HEK293 (cell line): ENCODE results near the gene COL5A1.

Experiments
- CTCF ChIA-PET: fragments of 350-600 bp; formaldehyde crosslinking; extraction: SDS; loops from one replicate; lab custom pipeline; 2021; ENCODE audit warnings: antibody characterized with exemption; lab: Yijun Ruan, JAX
- POLR2A ChIA-PET: fragments of 300-600 bp; formaldehyde crosslinking; extraction: SDS; loops from one replicate; lab custom pipeline; 2020; ENCODE audit warnings: antibody characterized with exemption, inconsistent platforms; lab: Yijun Ruan, JAX
- H3K27ac ChIP-seq: fragments of 200-500 bp; sonication (Bioruptor generic); 2 replicates; pipeline ENCODE4 v1.5.1; 2014; ENCODE audit warnings: low read depth, low read length, control low read depth, inconsistent platforms; ENCODE audit errors: extremely low read depth
- H3K36me3 ChIP-seq, 2 experiments: fragments of 200-500 bp in 1 of 2; sonication (Bioruptor generic) in 1 of 2; 1 replicate in 1 of 2; 2 replicates in 1 of 2; pipeline ENCODE4 v1.5.1; 2014 to 2017; ENCODE audit warnings: inconsistent platforms in 2 of 2, low read length in 2 of 2; ENCODE audit not compliant: control insufficient read depth in 2 of 2, insufficient read depth in 1 of 2
- H3K4me1 ChIP-seq: fragments of 200-500 bp; sonication (Bioruptor generic); 2 replicates; pipeline ENCODE4 v1.5.1; 2014; ENCODE audit warnings: mild to moderate bottlenecking, low read length, inconsistent platforms; ENCODE audit not compliant: control insufficient read depth, insufficient read depth
- H3K4me3 ChIP-seq: 2 replicates; pipeline ENCODE4 v1.5.1; 2011; ENCODE audit warnings: low read depth, mild to moderate bottlenecking, control low read depth, low read length, moderate library complexity
- H3K9me3 ChIP-seq: fragments of 200-500 bp; sonication (Bioruptor generic); 2 replicates; pipeline ENCODE4 v1.5.1; 2014; ENCODE audit warnings: low read depth, low read length, inconsistent platforms; ENCODE audit not compliant: control insufficient read depth, insufficient read depth
- KLF16 ChIP-seq: fragments of 450-650 bp; formaldehyde crosslinking; IDR thresholded peaks from 2 replicates; pipeline ENCODE4 v1.5.1; 2017; ENCODE audit warnings: missing biosample characterization, missing genetic modification characterization
- MYNN ChIP-seq: fragments of 450-650 bp; formaldehyde crosslinking; IDR thresholded peaks from 2 replicates; pipeline ENCODE4 v1.5.1; 2016; ENCODE audit warnings: missing biosample characterization, missing genetic modification characterization, borderline replicate concordance
- PRDM2 ChIP-seq: fragments of 450-650 bp; formaldehyde crosslinking; IDR thresholded peaks from 2 replicates; pipeline ENCODE4 v1.5.1; 2016; ENCODE audit warnings: missing biosample characterization, missing genetic modification characterization, borderline replicate concordance
- SALL2 ChIP-seq: fragments of 450-650 bp; formaldehyde crosslinking; IDR thresholded peaks from 2 replicates; pipeline ENCODE4 v1.5.0; 2017; ENCODE audit warnings: missing biosample characterization, mild to moderate bottlenecking, missing genetic modification characterization, borderline replicate concordance
- TRIM28 ChIP-seq: IDR thresholded peaks from 2 replicates; pipeline ENCODE4 v1.6.1; 2011; ENCODE audit warnings: low read length, control low read depth, borderline replicate concordance
- ZBTB7A ChIP-seq: fragments of 450-650 bp; formaldehyde crosslinking; IDR thresholded peaks from 2 replicates; pipeline ENCODE4 v1.5.1; 2016; ENCODE audit warnings: low read depth, missing biosample characterization, missing genetic modification characterization
- ZIC2 ChIP-seq: fragments of 450-650 bp; formaldehyde crosslinking; IDR thresholded peaks from 2 replicates; pipeline ENCODE4 v1.5.1; 2016; ENCODE audit warnings: missing biosample characterization, missing genetic modification characterization
- ZNF239 ChIP-seq: fragments of 450-650 bp; formaldehyde crosslinking; IDR thresholded peaks from 2 replicates; pipeline ENCODE4 v1.5.1; 2016; ENCODE audit warnings: missing biosample characterization, missing genetic modification characterization
- ZNF274 ChIP-seq, 2 experiments: fragments of 200-500 bp in 1 of 2; fragments of 450-650 bp in 1 of 2; sonication (Bioruptor generic) in 1 of 2; formaldehyde crosslinking in 1 of 2; IDR thresholded peaks; 2 replicates each; pipeline versions ENCODE4 v1.5.1 to v1.6.1; 2014 to 2016; ENCODE audit warnings: borderline replicate concordance in 1 of 2, inconsistent platforms in 1 of 2, low read length in 1 of 2, missing biosample characterization in 1 of 2, missing genetic modification characterization in 1 of 2
- ZNF292 ChIP-seq: fragments of 450-650 bp; formaldehyde crosslinking; IDR thresholded peaks from 2 replicates; pipeline ENCODE4 v1.5.1; 2016; ENCODE audit warnings: low read depth, missing biosample characterization, missing genetic modification characterization, borderline replicate concordance
- ZNF341 ChIP-seq: fragments of 450-650 bp; formaldehyde crosslinking; IDR thresholded peaks from 2 replicates; pipeline ENCODE4; 2016; ENCODE audit warnings: low read depth, missing biosample characterization, missing genetic modification characterization
- ZNF843 ChIP-seq: fragments of 450-650 bp; formaldehyde crosslinking; IDR thresholded peaks from 2 replicates; pipeline ENCODE4 v1.5.1; 2016; ENCODE audit warnings: missing biosample characterization, missing genetic modification characterization

The COL5A1 gene

DNA sequence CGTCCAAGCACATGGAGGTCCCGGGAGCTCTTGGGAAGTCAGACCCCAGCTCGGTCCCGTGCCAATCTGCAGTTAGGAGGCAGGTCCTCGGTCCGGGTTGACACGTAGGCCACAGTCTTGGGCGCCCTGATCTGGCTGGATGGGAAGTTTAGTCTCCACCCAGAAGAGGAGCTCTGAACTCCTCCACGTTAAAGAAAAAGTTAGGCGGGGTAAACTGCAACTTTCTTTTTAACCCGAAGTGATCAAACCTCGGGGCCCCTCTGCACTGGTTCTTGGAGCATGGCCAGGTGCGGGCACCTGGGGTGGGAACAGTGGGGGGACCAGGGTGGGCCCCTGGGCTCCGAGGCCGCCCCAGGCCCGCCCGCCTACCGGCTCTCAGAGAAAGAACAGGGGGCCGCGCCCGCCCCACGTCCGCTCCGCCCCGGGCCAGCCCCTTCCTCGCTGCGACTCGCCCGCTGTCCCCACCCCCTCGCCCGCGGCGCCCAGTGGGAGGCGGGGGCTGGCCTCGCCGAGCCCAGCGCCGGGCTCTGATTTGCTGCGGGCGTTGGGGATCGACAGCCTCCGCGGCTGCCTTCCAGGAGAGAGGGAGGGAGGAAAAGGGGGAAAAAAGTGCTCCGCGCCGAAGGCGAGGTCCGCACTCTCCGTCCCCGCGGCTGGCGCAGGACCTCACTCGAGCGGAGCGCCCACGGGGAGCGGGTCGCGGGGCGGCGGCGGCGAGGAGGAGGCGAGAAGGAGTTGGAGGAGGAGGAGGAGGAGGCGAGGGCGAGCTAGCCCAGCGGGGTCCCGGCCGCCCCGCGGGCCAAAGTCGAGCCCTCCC lies at the start of gene COL5A1 (continued):
- TF ChIP-seq PRDM2 (tag by site-specific recombination): no peak
- TF ChIP-seq ZNF843 (tag by site-specific recombination): no peak
- TF ChIP-seq ZNF274 (IDR thresholded peaks at IDR 0.05; ENCODE audit: low read length): no peak
- no peak for TF ChIP-seq ZNF274 (tag by site-specific recombination; IDR thresholded peaks at IDR 0.05; ENCODE audit: borderline replicate concordance)
- TF ChIP-seq ZNF341: 0 out of 2 replicates have a peak, but pooled peaks have one; percentile 11
- TF ChIP-seq SALL2 (tag by site-specific recombination): no peak
- no peak for TF ChIP-seq MYNN (tag by site-specific recombination)
- TF ChIP-seq KLF16 (tag by site-specific recombination): no peak
- no peak for TF ChIP-seq ZNF292 (tag by site-specific recombination)

DNA sequence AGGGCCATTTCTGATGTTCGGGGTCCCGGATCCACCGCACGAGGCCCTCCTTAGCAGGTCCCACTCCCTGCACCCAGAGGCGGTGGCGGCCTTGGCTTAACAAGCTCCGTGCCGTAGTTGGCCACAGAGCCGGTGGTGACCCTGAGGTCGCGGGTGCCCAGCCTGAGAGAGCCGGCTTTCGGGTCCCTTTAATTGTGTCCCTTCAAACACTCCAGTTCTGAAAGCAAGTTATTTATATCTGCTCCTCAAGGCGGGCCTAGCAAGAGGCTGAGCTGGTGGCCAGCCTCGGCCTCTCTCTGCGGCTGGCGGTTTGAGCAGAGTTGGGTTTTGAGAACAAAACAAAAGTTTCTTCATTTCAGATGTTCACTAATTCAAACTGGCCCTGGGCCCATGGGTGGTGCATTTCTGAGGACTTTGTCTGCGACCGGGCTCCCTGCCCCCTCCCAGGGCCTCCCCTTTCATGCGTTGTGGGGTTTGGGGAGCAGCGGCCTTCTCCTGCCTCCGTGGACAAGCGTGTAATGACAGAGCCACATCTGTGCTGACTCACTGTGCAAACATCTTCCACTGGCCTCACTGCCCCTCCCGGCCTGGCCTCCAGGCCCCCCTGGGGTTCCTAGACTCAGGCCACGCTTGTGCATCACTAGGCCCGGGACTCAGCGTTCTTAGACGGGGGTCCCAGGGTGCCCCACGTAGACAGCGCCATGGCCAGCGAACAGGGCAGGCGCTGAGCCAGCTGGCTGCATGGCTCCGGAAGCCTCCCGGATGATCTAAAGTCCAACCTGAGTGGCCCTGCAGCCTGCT lies 49.4 kb upstream of the COL5A1 start:
- Histone ChIP-seq H3K9me3 (no peaks in the 10 kb centered on the region), H3K4me1 (no peaks in the 10 kb centered on the region), H3K36me3 (no peaks in the 10 kb centered on the region), H3K4me3 (no peak overlapping the region), H3K27ac (no peak overlapping the region)
- ChIA-PET CTCF (interaction anchor here (0.7 kb wide), 1 partner anchor 79 kb away, joined by 4 read pairs; no protein-coding TSS in a partner anchor), POLR2A (no interaction called here)
- TF ChIP-seq ZIC2 (tag by site-specific recombination) (peak; percentile 11; the same call in 1 of the 2 replicates), ZBTB7A (tag by site-specific recombination) (no peak), ZNF239 (tag by site-specific recombination) (no peak)

GRCh38 chr9:134592819-134593200 lies 48.8 kb upstream of the COL5A1 start:
- Histone ChIP-seq H3K4me1 (no peaks in the 10 kb centered on the region), H3K9me3 (no peaks in the 10 kb centered on the region), H3K4me3 (no peak overlapping the region), H3K36me3 (no peaks in the 10 kb centered on the region), H3K27ac (no peak overlapping the region)
- ChIA-PET CTCF (interaction anchor here (0.6 kb wide), 1 partner anchor 63 kb away, joined by 9 read pairs; no protein-coding TSS in a partner anchor), POLR2A (no interaction called here)
- TF ChIP-seq TRIM28: no peak
- TF ChIP-seq ZIC2 (tag by site-specific recombination): peak; percentile 1; the same call in 1 of the 2 replicates
